LNCaP clone FGC (cell line): Measurements from ENCODE around the gene CNGB1.

Experiments used
- DNase-seq: peaks from one replicate; pipeline ENCODE4 v3.0.0-alpha.2; 2011; ENCODE audit warnings: low read depth
- H3K4me3 ChIP-seq: 2 replicates; pipeline ENCODE4 v1.5.1; 2011; ENCODE audit warnings: mild to moderate bottlenecking, low read depth, low read length, control low read depth
- CTCF ChIP-seq: IDR thresholded peaks from 2 replicates; pipeline ENCODE4 v1.5.1; 2012; ENCODE audit warnings: mild to moderate bottlenecking; ENCODE audit not compliant: control insufficient read depth, insufficient read depth; ENCODE audit errors: extremely low read depth

CNGB1 gene

DNA sequence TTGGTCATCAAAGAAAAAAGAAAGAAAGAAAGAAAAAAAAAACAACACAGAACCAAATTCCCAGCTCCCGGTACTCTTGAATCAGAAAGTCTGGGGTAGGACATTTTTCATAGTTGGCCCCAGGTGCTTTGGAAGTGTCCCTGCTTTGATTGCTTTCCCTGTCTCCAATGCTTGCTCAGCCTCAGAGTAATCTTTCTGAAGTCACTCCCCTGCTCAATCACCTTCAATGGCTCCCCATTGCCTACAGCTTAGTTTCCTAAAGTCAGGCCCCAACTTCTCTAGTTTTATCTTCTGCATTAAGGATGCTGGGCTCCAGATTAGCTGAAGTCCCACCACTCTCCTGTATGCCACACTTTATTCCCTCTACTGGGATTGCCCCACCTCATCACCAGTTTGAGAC lies 17.1 kb downstream of the CNGB1 start:
- no peak for DNase-seq
- TF ChIP-seq CTCF: no peak
- no peak overlapping the region for H3K4me3 ChIP-seq

DNA sequence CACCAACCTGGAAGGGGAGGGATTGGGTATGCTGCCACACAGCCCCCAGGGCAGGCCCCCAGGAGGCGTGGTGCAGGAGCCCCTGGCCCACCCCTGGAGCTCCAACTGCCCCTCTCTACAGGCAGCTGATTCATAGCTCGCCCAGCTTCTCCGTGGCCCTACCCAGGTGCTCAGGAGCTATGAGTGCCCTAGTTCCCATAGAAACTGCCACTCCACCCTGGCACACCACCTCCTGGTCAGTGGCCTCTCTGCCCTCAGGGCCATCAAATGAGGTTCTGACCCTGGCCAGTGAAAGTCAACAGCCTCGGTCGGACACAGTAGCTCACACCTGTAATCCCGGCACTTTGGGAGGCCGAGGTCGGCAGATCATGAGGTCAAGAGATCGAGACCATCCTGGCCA lies 18.0 kb downstream of the CNGB1 start:
- no peak overlapping the region for H3K4me3 ChIP-seq
- DNase-seq: no peak
- TF ChIP-seq CTCF: no peak

DNA sequence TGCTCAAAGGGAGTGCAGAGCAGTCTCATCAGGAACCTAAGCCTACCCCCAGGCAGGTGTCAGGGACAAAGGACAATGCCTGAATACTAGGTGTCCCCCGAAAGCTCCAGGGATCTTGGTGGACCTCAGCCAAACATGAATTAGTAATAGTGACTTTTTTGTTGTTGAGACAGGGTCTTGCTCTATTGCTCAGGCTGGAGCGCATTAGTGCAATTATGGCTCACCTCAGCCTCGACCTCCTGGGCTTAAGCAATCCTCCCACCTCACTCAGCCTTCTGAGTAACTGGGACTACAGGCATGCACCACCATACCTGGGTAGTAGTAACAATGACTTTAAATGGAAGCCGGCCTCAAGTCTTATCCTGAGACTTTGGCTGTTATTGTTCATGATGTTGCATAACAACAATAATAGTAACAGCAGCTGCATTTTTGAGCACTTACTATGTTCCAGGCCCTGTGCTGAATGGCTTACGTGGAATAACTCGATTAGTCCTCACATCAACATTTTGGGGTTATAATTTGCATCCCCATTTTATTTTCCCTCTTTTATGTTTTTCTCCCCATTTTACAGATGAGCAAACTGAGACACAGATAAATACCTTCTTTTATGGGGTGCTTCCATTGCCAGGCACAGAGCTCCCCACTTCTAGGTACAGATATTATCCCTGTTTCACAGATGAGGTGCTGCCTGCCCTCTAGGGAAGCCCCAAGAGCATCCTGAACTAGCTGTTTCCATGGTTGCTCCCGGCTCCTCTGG lies 19.5 kb downstream of the CNGB1 start:
- H3K4me3 ChIP-seq: no peak overlapping the region
- DNase-seq: no peak
- TF ChIP-seq CTCF: no peak

DNA sequence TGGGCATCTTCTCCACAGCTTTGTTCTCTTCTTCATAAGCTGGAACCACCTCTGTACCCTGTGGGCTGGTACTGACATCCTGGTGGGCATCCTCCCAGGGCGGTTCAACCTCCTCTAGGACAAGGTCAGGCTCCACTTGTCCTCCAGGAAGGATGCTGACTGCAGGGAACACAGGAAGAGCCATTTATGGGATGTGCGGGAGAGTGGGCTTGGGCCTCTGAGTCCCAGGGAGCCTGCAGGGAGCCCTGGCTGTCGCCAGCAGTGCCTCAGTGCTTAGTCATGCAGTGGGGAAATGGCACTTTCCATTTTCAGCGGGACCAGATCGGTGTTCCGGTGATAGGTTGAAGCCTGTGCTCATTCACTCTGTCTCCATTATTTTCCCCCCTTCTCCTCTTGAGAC lies 20.5 kb downstream of the CNGB1 start:
- no peak for DNase-seq
- H3K4me3 ChIP-seq: no peak overlapping the region
- no peak for TF ChIP-seq CTCF

- no peak for DNase-seq
- H3K4me3 ChIP-seq: no peak overlapping the region
- TF ChIP-seq CTCF: no peak
These were observed 21.2 kb downstream of the CNGB1 start for GRCh38 chr16:57949595-57950238.

- H3K4me3 ChIP-seq: no peak overlapping the region
- no peak for DNase-seq
- no peak for TF ChIP-seq CTCF
These were observed 21.9 kb downstream of the CNGB1 start for GRCh38 chr16:57949013-57949412.
